GM23248 (cell line): ENCODE measurements around the gene DDR1.

Source experiments
- EZH2 ChIP-seq: fragments of 200-600 bp; sonication (generic); IDR thresholded peaks from 2 replicates; pipeline ENCODE4 v1.6.1; 2018; ENCODE audit warnings: antibody characterized with exemption, mild to moderate bottlenecking; ENCODE audit not compliant: insufficient read depth, poor library complexity, severe bottlenecking
- EZH2phosphoT487 ChIP-seq: fragments of 200-600 bp; sonication (generic); IDR thresholded peaks from 2 replicates; pipeline ENCODE4 v1.6.1; 2018; ENCODE audit warnings: antibody characterized with exemption, moderate library complexity, mild to moderate bottlenecking, low read depth; ENCODE audit not compliant: insufficient read depth

DNA sequence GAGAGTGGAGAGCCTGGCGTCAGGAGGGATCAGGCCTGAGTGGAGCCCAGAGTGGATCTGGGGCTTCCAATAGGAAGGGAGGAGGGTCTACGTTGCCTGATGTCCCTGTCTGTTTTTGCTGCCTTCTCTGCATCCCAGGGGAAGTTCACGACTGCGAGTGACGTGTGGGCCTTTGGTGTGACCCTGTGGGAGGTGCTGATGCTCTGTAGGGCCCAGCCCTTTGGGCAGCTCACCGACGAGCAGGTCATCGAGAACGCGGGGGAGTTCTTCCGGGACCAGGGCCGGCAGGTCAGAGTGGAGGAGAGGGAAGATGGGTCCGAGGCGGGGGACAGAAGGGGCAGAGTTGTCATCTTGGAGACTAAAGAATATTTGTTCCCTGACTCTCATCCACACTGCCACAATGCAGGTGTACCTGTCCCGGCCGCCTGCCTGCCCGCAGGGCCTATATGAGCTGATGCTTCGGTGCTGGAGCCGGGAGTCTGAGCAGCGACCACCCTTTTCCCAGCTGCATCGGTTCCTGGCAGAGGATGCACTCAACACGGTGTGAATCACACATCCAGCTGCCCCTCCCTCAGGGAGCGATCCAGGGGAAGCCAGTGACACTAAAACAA is 14.5 kb downstream of the DDR1 start:
- no peak for TF ChIP-seq EZH2
- TF ChIP-seq EZH2phosphoT487, result no peak
